ENCODE data around the gene BCL6B.

GRCh38 chr17:7017827-7018200, 5.0 kb upstream of the BCL6B start:
- TF ChIP-seq EZH2 (IDR thresholded peaks at IDR 0.05; ENCODE audit: borderline replicate concordance, low read depth, low read length, severe bottlenecking): no peak
- TF ChIP-seq CTCF (IDR thresholded peaks at IDR 0.05; ENCODE audit: borderline replicate concordance, extremely low read depth, low read length, poor library complexity, severe bottlenecking): no peak

Measured in DND-41 (cell line).